GM23338 (cell line): ENCODE data around the gene TTC22. TPM values are rescaled to one million over a fixed set of nuclear protein-coding genes. Genes with fewer than 3 reads are reported as not detected.

Source experiments
- ATAC-seq: fragments of 200-7000 bp; cut with Tn5 transposase; 3 replicates; pipeline ENCODE4 v1.9.1; 2020
- DNase-seq: peaks from one replicate; pipeline ENCODE4 v3.0.0-alpha.2; 2015; ENCODE audit warnings: low spot score
- H2AFZ ChIP-seq: fragments of 200-600 bp; sonication (generic); 2 replicates; pipeline ENCODE4 v1.8.0; 2016; ENCODE audit warnings: antibody characterized with exemption, mild to moderate bottlenecking, moderate library complexity
- H3F3A ChIP-seq: fragments of 200-600 bp; sonication (generic); replicated peaks from 2 replicates; pipeline ENCODE4 v1.8.0; 2017; ENCODE audit warnings: antibody characterized with exemption, mixed run types, low read depth
- H3K27ac ChIP-seq: fragments of 200-600 bp; sonication (generic); 2 replicates; pipeline ENCODE4 v1.6.1; 2016; ENCODE audit warnings: low read depth
- H3K27me3 ChIP-seq: fragments of 200-600 bp; sonication (generic); 2 replicates; pipeline ENCODE4 v1.8.0; 2016; ENCODE audit warnings: mild to moderate bottlenecking, mixed run types, moderate library complexity; ENCODE audit not compliant: insufficient read depth
- H3K36me3 ChIP-seq: fragments of 200-600 bp; sonication (generic); 2 replicates; pipeline ENCODE4 v1.8.0; 2016; ENCODE audit warnings: mild to moderate bottlenecking; ENCODE audit not compliant: insufficient read depth
- H3K4me1 ChIP-seq: fragments of 200-600 bp; sonication (generic); 2 replicates; pipeline ENCODE4 v1.8.0; 2016; ENCODE audit warnings: mild to moderate bottlenecking, moderate library complexity; ENCODE audit not compliant: insufficient read depth
- H3K4me2 ChIP-seq: fragments of 200-600 bp; sonication (generic); 2 replicates; pipeline ENCODE4 v1.7.1; 2017; ENCODE audit warnings: mixed run types
- H3K4me3 ChIP-seq: fragments of 200-600 bp; sonication (generic); 2 replicates; pipeline ENCODE4 v1.6.1; 2016; ENCODE audit warnings: mixed run types
- H3K79me2 ChIP-seq: fragments of 200-600 bp; sonication (generic); replicated peaks from 2 replicates; pipeline ENCODE4 v1.8.0; 2017; ENCODE audit warnings: mild to moderate bottlenecking; ENCODE audit not compliant: insufficient read depth
- H3K9me2 ChIP-seq: fragments of 200-600 bp; sonication (generic); 2 replicates; pipeline ENCODE4 v1.8.0; 2017; ENCODE audit not compliant: insufficient read depth
- H4K20me1 ChIP-seq: fragments of 200-600 bp; sonication (generic); replicated peaks from 2 replicates; pipeline ENCODE4 v1.8.0; 2017; ENCODE audit warnings: mild to moderate bottlenecking; ENCODE audit not compliant: insufficient read depth
- H3K27ac Mint-ChIP-seq: 2 replicates; pipeline ENCODE4 v1.8.0; 2020; ENCODE audit warnings: inconsistent platforms, mild to moderate bottlenecking, moderate library complexity, mixed read lengths
- H3K27me3 Mint-ChIP-seq: 3 replicates; pipeline ENCODE4 v1.8.0; 2022; ENCODE audit warnings: low read depth, mild to moderate bottlenecking, moderate library complexity, mixed read lengths, inconsistent platforms; ENCODE audit not compliant: insufficient read depth, poor library complexity
- H3K36me3 Mint-ChIP-seq: 3 replicates; pipeline ENCODE4 v1.8.0; 2021; ENCODE audit warnings: low read depth, mild to moderate bottlenecking, inconsistent platforms, moderate library complexity, mixed read lengths
- H3K4me1 Mint-ChIP-seq: 3 replicates; pipeline ENCODE4 v1.8.0; 2020; ENCODE audit warnings: mild to moderate bottlenecking, inconsistent platforms, mixed read lengths
- H3K4me3 Mint-ChIP-seq: 3 replicates; pipeline ENCODE4 v1.8.0; 2021; ENCODE audit warnings: moderate library complexity, mild to moderate bottlenecking, inconsistent platforms, mixed read lengths
- H3K9me3 Mint-ChIP-seq: 3 replicates; pipeline ENCODE4 v1.8.0; 2020; ENCODE audit warnings: moderate library complexity, mild to moderate bottlenecking, inconsistent platforms, mixed read lengths
- CREB1 ChIP-seq: fragments of 250-450 bp; sonication (Bioruptor Pico); IDR thresholded peaks from 2 replicates; pipeline ENCODE4 v1.5.0; 2020; ENCODE audit warnings: low read depth, mild to moderate bottlenecking, moderate library complexity
- CTCF ChIP-seq, 2 experiments: fragments of 200-600 bp in 1 of 2; sonication (generic) in 1 of 2; conservative IDR thresholded peaks; 2 replicates each; pipeline versions ENCODE4 v1.5.1 to v1.6.1; 2016 to 2017; ENCODE audit warnings: antibody characterized with exemption in 2 of 2, low read depth in 2 of 2, mild to moderate bottlenecking in 2 of 2, moderate library complexity in 1 of 2
- EZH2 ChIP-seq: fragments of 200-600 bp; sonication (generic); IDR thresholded peaks from one replicate; pipeline ENCODE4 v1.8.0; 2017; ENCODE audit warnings: antibody characterized with exemption, mild to moderate bottlenecking, low read depth; ENCODE audit not compliant: unreplicated experiment
- EZH2phosphoT487 ChIP-seq: fragments of 200-600 bp; sonication (generic); IDR thresholded peaks from one replicate; pipeline ENCODE4 v1.8.1; 2018; ENCODE audit warnings: antibody characterized with exemption; ENCODE audit not compliant: unreplicated experiment
- JUNB ChIP-seq: IDR thresholded peaks from one replicate; pipeline ENCODE4 v1.6.1; 2016; ENCODE audit warnings: antibody characterized with exemption; ENCODE audit not compliant: unreplicated experiment
- NANOG ChIP-seq: IDR thresholded peaks from 2 replicates; pipeline ENCODE4 v1.6.1; 2016; ENCODE audit warnings: antibody characterized with exemption, borderline replicate concordance
- POLR2AphosphoS5 ChIP-seq: IDR thresholded peaks from 2 replicates; pipeline ENCODE4 v1.6.1; 2016; ENCODE audit warnings: antibody characterized with exemption, low read depth
- REST ChIP-seq: IDR thresholded peaks from one replicate; pipeline ENCODE4 v1.6.1; 2018; ENCODE audit warnings: antibody characterized with exemption; ENCODE audit not compliant: unreplicated experiment
- STAT1 ChIP-seq: IDR thresholded peaks from one replicate; pipeline ENCODE4 v1.6.1; 2016; ENCODE audit warnings: antibody characterized with exemption; ENCODE audit not compliant: unreplicated experiment
- ZNF114 ChIP-seq: fragments of 250-450 bp; sonication (Bioruptor Pico); IDR thresholded peaks from 2 replicates; pipeline ENCODE4 v1.5.0; 2020; ENCODE audit warnings: mild to moderate bottlenecking, moderate library complexity
- ZNF331 ChIP-seq: fragments of 250-450 bp; sonication (Bioruptor Pico); IDR thresholded peaks from 2 replicates; pipeline ENCODE4 v1.5.0; 2020; ENCODE audit warnings: low read depth, mild to moderate bottlenecking, moderate library complexity
- polyA plus RNA-seq: library from polyadenylated mRNA; unstranded; fragments of >200 nt; fragmentation: Nextera tagmentation; extraction: Ambion mirVana; gene quantifications from 2 replicates; pipeline ENCODE4 v1.2.1, GENCODE V29; 2016
- total RNA-seq: library from RNA; depleted of rRNA; stranded (reverse); fragments of >200 nt; shearing (Covaris generic); gene quantifications from 2 replicates; pipeline ENCODE4 v1.2.3, GENCODE V29; 2014
- TF ChIP-seq, protein P1 (sequence below): fragments of 250-450 bp; sonication (Bioruptor Pico); IDR thresholded peaks from 2 replicates; pipeline ENCODE4 v1.5.0; 2020; ENCODE audit warnings: mild to moderate bottlenecking, moderate library complexity
- TF ChIP-seq, protein P2 (sequence below): IDR thresholded peaks from 2 replicates; pipeline ENCODE4 v1.6.1; 2016; ENCODE audit warnings: antibody characterized with exemption

Gene TTC22
- total and polyA plus RNA-seq, 2 experiments from 2014 or later = 1.2 to 2.5 TPM

DNA sequence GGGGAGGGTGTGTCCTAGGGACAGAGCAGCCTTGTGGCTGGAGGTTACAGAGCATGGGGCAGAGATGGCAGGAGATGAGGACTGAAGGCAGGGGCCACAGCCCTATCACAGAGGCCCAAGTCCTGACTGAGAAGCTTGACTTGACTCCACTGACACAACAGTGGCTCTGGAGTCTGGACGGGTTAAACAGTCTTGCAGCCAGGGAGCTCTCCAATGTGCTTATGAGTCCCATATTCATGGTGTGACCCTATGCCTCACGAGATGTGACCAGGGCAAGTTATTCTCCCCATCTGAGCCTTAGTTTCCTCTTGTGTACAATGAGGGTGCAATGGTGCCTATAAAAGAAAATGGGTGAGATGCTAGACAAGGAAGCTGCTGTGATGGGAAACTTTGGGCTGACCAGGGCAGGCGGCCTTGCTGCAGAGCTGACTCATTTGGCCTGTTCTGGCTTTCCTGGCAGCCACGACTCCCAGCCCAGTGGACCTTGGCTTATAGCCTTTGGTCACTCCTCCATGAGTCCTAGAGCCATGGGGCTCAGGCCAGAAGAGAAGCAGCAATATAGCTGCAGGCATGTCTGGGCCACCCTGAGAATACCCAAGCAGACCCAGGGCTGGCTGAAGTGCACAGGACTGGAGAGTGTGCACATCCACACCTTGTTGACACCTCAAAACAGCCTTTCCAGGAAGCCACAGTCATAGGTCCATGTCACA is 2.8 kb upstream of the TTC22 start:
- Histone ChIP-seq H3K27ac (no peak overlapping the region), H3K9me2 (no peaks in the 10 kb centered on the region), H3K4me1 (no peaks in the 10 kb centered on the region; the same call in 1 of the 2 replicates), H4K20me1 (no peaks in the 10 kb centered on the region), H3F3A (0 out of 2 replicates have a peak, but pooled peaks cover 5% of the 10 kb centered on the region), H3K4me3 (no peak overlapping the region), H2AFZ (no peak overlapping the region), H3K79me2 (no peaks in the 10 kb centered on the region), H3K27me3 (peaks cover 34% of the 10 kb centered on the region), H3K4me2 (no peak overlapping the region), H3K36me3 (no peaks in the 10 kb centered on the region)
- Mint-ChIP-seq H3K4me1 (peaks cover 8% of the 10 kb centered on the region; the same call in 2 of the 3 replicates), H3K4me3 (no peak overlapping the region), H3K27ac (no peak overlapping the region), H3K27me3 (peaks cover 15% of the 10 kb centered on the region), H3K9me3 (no peaks in the 10 kb centered on the region), H3K36me3 (no peaks in the 10 kb centered on the region; the same call in 2 of the 3 replicates)
- DNase-seq = no peak
- TF ChIP-seq ZNF331 (CRISPR knock-in tag) = no peak
- TF ChIP-seq EZH2phosphoT487 = no peak
- TF ChIP-seq EZH2 = no peak
- no peak for TF ChIP-seq ZNF114 (CRISPR knock-in tag)
- no peak for TF ChIP-seq REST
- no peak for TF ChIP-seq CREB1 (CRISPR knock-in tag)
- no peak for TF ChIP-seq CTCF (conservative IDR thresholded peaks at IDR 0.05; ENCODE audit: low read depth in 2 of 2)
- TF ChIP-seq, protein P1, sequence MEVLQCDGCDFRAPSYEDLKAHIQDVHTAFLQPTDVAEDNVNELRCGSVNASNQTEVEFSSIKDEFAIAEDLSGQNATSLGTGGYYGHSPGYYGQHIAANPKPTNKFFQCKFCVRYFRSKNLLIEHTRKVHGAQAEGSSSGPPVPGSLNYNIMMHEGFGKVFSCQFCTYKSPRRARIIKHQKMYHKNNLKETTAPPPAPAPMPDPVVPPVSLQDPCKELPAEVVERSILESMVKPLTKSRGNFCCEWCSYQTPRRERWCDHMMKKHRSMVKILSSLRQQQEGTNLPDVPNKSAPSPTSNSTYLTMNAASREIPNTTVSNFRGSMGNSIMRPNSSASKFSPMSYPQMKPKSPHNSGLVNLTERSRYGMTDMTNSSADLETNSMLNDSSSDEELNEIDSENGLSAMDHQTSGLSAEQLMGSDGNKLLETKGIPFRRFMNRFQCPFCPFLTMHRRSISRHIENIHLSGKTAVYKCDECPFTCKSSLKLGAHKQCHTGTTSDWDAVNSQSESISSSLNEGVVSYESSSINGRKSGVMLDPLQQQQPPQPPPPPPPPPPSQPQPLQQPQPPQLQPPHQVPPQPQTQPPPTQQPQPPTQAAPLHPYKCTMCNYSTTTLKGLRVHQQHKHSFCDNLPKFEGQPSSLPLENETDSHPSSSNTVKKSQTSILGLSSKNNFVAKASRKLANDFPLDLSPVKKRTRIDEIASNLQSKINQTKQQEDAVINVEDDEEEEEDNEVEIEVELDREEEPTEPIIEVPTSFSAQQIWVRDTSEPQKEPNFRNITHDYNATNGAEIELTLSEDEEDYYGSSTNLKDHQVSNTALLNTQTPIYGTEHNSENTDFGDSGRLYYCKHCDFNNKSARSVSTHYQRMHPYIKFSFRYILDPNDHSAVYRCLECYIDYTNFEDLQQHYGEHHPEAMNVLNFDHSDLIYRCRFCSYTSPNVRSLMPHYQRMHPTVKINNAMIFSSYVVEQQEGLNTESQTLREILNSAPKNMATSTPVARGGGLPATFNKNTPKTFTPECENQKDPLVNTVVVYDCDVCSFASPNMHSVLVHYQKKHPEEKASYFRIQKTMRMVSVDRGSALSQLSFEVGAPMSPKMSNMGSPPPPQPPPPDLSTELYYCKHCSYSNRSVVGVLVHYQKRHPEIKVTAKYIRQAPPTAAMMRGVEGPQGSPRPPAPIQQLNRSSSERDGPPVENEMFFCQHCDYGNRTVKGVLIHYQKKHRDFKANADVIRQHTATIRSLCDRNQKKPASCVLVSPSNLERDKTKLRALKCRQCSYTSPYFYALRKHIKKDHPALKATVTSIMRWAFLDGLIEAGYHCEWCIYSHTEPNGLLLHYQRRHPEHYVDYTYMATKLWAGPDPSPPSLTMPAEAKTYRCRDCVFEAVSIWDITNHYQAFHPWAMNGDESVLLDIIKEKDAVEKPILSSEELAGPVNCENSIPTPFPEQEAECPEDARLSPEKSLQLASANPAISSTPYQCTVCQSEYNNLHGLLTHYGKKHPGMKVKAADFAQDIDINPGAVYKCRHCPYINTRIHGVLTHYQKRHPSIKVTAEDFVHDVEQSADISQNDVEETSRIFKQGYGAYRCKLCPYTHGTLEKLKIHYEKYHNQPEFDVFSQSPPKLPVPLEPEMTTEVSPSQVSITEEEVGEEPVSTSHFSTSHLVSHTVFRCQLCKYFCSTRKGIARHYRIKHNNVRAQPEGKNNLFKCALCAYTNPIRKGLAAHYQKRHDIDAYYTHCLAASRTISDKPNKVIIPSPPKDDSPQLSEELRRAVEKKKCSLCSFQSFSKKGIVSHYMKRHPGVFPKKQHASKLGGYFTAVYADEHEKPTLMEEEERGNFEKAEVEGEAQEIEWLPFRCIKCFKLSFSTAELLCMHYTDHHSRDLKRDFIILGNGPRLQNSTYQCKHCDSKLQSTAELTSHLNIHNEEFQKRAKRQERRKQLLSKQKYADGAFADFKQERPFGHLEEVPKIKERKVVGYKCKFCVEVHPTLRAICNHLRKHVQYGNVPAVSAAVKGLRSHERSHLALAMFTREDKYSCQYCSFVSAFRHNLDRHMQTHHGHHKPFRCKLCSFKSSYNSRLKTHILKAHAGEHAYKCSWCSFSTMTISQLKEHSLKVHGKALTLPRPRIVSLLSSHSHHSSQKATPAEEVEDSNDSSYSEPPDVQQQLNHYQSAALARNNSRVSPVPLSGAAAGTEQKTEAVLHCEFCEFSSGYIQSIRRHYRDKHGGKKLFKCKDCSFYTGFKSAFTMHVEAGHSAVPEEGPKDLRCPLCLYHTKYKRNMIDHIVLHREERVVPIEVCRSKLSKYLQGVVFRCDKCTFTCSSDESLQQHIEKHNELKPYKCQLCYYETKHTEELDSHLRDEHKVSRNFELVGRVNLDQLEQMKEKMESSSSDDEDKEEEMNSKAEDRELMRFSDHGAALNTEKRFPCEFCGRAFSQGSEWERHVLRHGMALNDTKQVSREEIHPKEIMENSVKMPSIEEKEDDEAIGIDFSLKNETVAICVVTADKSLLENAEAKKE = no peak
- TF ChIP-seq POLR2AphosphoS5 = no peak
- TF ChIP-seq, protein P2, sequence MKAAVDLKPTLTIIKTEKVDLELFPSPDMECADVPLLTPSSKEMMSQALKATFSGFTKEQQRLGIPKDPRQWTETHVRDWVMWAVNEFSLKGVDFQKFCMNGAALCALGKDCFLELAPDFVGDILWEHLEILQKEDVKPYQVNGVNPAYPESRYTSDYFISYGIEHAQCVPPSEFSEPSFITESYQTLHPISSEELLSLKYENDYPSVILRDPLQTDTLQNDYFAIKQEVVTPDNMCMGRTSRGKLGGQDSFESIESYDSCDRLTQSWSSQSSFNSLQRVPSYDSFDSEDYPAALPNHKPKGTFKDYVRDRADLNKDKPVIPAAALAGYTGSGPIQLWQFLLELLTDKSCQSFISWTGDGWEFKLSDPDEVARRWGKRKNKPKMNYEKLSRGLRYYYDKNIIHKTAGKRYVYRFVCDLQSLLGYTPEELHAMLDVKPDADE = no peak
- TF ChIP-seq JUNB = no peak
- no peak for TF ChIP-seq NANOG
- TF ChIP-seq STAT1 = no peak
- ATAC-seq = no peak
